LNCAP (cell line): ENCODE measurements around the gene RNF17.

Source experiments
- CTCF ChIP-seq: fragments of 450-650 bp; IDR thresholded peaks from 2 replicates; pipeline ENCODE4 v1.5.1; 2017; ENCODE audit warnings: mild to moderate bottlenecking

Gene RNF17

GRCh38 chr13:24854311-24854710, 90.3 kb downstream of the RNF17 start:
- TF ChIP-seq CTCF = no peak

GRCh38 chr13:24858953-24859352, 95.0 kb downstream of the RNF17 start:
- no peak for TF ChIP-seq CTCF

- no peak for TF ChIP-seq CTCF
Observed at GRCh38 chr13:24860770-24861169, 96.8 kb downstream of the RNF17 start.

- TF ChIP-seq CTCF = no peak
Observed at GRCh38 chr13:24861617-24862362, 97.8 kb downstream of the RNF17 start.

GRCh38 chr13:24863748-24864540, 100.0 kb downstream of the RNF17 start:
- TF ChIP-seq CTCF = no peak

GRCh38 chr13:24864579-24864978, 100.6 kb downstream of the RNF17 start:
- no peak for TF ChIP-seq CTCF

GRCh38 chr13:24865163-24865953, 101.4 kb downstream of the RNF17 start:
- TF ChIP-seq CTCF = peak; percentile 29; the same call in 1 of the 2 replicates
